Heart right ventricle (tissue), 16 donors: ENCODE data around the gene SH2D2A. TPM values are rescaled to one million over a fixed set of nuclear protein-coding genes. Genes with fewer than 3 reads are reported as not detected.

Experiments
- ATAC-seq, 8 donors: fragments of 200-7000 bp; cut with Tn5 transposase; one replicate each; pipeline ENCODE4 v1.9.1; 2020; ENCODE audit warnings: mild to moderate bottlenecking in 8 of 8, moderate library complexity in 8 of 8, moderate number of reproducible peaks in 1 of 8
- DNase-seq, 2 donors: peaks; one replicate each; pipeline ENCODE4 v3.0.0-alpha.2; 2020
- H3K27ac ChIP-seq, 10 donors: fragments of 200-600 bp; sonication (generic) in 2 of 10; one replicate each; pipeline versions ENCODE4 v1.5.0 to v1.8.0; 2020 to 2022; ENCODE audit warnings: mild to moderate bottlenecking in 3 of 10
- H3K27me3 ChIP-seq, 7 donors: fragments of 200-600 bp; one replicate each; pipeline ENCODE4 v1.8.0; 2021 to 2022; ENCODE audit warnings: mild to moderate bottlenecking in 2 of 7
- H3K36me3 ChIP-seq, 9 donors: fragments of 200-600 bp; sonication (generic) in 1 of 9; one replicate each; pipeline versions ENCODE4 v1.5.0 to v1.8.0; 2020 to 2022; ENCODE audit warnings: mild to moderate bottlenecking in 2 of 9
- H3K4me1 ChIP-seq, 9 donors: fragments of 200-600 bp; sonication (generic) in 1 of 9; one replicate each; pipeline versions ENCODE4 v1.5.0 to v1.8.0; 2020 to 2022; ENCODE audit warnings: mild to moderate bottlenecking in 4 of 9
- H3K4me3 ChIP-seq, 10 donors: fragments of 200-600 bp; sonication (generic) in 2 of 10; one replicate each; pipeline versions ENCODE4 v1.5.0 to v1.8.0; 2020 to 2022; ENCODE audit warnings: mild to moderate bottlenecking in 7 of 10, moderate library complexity in 2 of 10
- H3K9me3 ChIP-seq, 11 donors: fragments of 200-600 bp in 10 of 11; sonication (generic) in 2 of 11; one replicate each; pipeline versions ENCODE4 v1.5.0 to v1.8.0; 2013 to 2022; ENCODE audit warnings: mild to moderate bottlenecking in 2 of 11, control low read depth in 1 of 11, moderate library complexity in 1 of 11
- WGBS, 2 donors: extraction: QIAGEN DNeasy Blood & Tissue Kit; methylation state at CpG; one replicate each; pipeline ENCODE4 v1.1.7; 2013; ENCODE audit warnings: inconsistent platforms in 1 of 2; 5-methylcytosine and 5-hydroxymethylcytosine counted together
- intact Hi-C, 10 donors: fragments of 100-400 bp; cut with DNase I; formaldehyde crosslinking; loops; one replicate each; pipeline versions ENCODE4 v1.11.1 to v1.14.2; 2022
- polyA plus RNA-seq, 2 donors: library from polyadenylated mRNA; stranded (reverse); fragments of 200-250 nt; gene quantifications; one replicate each; pipeline ENCODE4 v1.2.3, GENCODE V29; 2013
- total RNA-seq, 10 donors: library from RNA; stranded (reverse); fragmentation: NEBNext Ultra II Directional in 3 of 10; extraction: Animal tissue kit (Norgen Biotek cat#: 25700) in 3 of 10; gene quantifications; one replicate each; pipeline versions ENCODE4 v1.2.1 to v1.2.4, GENCODE V29; 2021 to 2023
- TF ChIP-seq, protein P1 (sequence below), 9 donors: fragments of 200-600 bp; sonication (generic) in 2 of 9; IDR thresholded peaks; one replicate each; pipeline versions ENCODE4 v1.5.0 to v1.8.0; 2021 to 2022; ENCODE audit warnings: antibody characterized with exemption in 9 of 9, mild to moderate bottlenecking in 5 of 9, moderate library complexity in 1 of 9
- donor health status: Arrhythmogenic right ventricular cardiomyopathy.
- donor health status: ischemic (EF 13 %, LVEDD 7.1; RV severe dilation, severe dysfunction).
- donor health status: healthy with polysubstance abuse.
- donor health status: DM: no; HTN: yes; CAD: no.
- donor health status: DM: no; HTN: no; CAD: no.
- donor health status: ischemic (EF 25% LVEDD 6.9; RV normal size, moderate dysfunction).
- donor health status: ischemic (EF 25% LVEDD 5.7; RV mildly dilated, moderate dysfunction).
- donor health status: healthy.
- donor health status: DM: yes; HTN: yes; CAD: no.
- donor health status: Ischemic cardiomyopathy.
- donor health status: ischemic (EF 35%, LVEDD 5.7; RV mildly dilated, moderate dysfunction).
- donor health status: nonischemic (EF 11% LVEDD 7.7; RV severe dilation, severe dysfunction).
- donor health status: DM: yes; HTN: yes; CAD: no.
- donor health status: PGD.
- donor health status: ischemic (EF 29% LVEDD 5.4; RV normal size, mild dysfunction).
- donor health status: nonischemic (EF 23%, LVEDD 6.1; RV moderate dilation, normal function).

The SH2D2A gene
- total and polyA plus RNA-seq, 12 donors, result 0.50 to 4.4 (median 0.81) TPM; not detected in 1

- Histone ChIP-seq H3K9me3 (no peaks in the 10 kb centered on the region), H3K36me3 (peaks cover 0 to 97% (median 42%) of the 10 kb centered on the region in 9 donors), H3K27ac (peak overlapping the region in 1 of 10 donors; percentile 21), H3K4me3 (no peak overlapping the region), H3K4me1 (peaks cover 0 to 29% (median 7%) of the 10 kb centered on the region in 9 donors), H3K27me3 (no peaks in the 10 kb centered on the region)
- intact Hi-C loops, result no loop called here
- ATAC-seq (peak in 2 of 8 donors; percentile 34 to 54), DNase-seq (no peak)
- TF ChIP-seq, protein P1, sequence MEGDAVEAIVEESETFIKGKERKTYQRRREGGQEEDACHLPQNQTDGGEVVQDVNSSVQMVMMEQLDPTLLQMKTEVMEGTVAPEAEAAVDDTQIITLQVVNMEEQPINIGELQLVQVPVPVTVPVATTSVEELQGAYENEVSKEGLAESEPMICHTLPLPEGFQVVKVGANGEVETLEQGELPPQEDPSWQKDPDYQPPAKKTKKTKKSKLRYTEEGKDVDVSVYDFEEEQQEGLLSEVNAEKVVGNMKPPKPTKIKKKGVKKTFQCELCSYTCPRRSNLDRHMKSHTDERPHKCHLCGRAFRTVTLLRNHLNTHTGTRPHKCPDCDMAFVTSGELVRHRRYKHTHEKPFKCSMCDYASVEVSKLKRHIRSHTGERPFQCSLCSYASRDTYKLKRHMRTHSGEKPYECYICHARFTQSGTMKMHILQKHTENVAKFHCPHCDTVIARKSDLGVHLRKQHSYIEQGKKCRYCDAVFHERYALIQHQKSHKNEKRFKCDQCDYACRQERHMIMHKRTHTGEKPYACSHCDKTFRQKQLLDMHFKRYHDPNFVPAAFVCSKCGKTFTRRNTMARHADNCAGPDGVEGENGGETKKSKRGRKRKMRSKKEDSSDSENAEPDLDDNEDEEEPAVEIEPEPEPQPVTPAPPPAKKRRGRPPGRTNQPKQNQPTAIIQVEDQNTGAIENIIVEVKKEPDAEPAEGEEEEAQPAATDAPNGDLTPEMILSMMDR (IDR thresholded peaks at IDR 0.05), result no peak
- WGBS, 2 donors, result 72 to 74% methylated on average over 6 of the region's 6 CpGs
Observed at GRCh38 chr1:156785458-156785857, 31.2 kb downstream of the SH2D2A start.

- intact Hi-C loops, result no loop called here
- no peaks in the 10 kb centered on the region for H3K27me3 ChIP-seq
- H3K4me1 ChIP-seq, result peaks cover 2 to 56% (median 25%) of the 10 kb centered on the region in 9 donors
- H3K27ac ChIP-seq, result no peak overlapping the region
- H3K9me3 ChIP-seq, result no peaks in the 10 kb centered on the region
- TF ChIP-seq, protein P1 (IDR thresholded peaks at IDR 0.05), result no peak
- peaks cover 0 to 68% (median 18%) of the 10 kb centered on the region in 9 donors for H3K36me3 ChIP-seq
- DNase-seq (no peak), ATAC-seq (peak in 1 of 8 donors; percentile 61)
- H3K4me3 ChIP-seq, result no peak overlapping the region
Observed at GRCh38 chr1:156781585-156782186, 35.0 kb downstream of the SH2D2A start.

DNA sequence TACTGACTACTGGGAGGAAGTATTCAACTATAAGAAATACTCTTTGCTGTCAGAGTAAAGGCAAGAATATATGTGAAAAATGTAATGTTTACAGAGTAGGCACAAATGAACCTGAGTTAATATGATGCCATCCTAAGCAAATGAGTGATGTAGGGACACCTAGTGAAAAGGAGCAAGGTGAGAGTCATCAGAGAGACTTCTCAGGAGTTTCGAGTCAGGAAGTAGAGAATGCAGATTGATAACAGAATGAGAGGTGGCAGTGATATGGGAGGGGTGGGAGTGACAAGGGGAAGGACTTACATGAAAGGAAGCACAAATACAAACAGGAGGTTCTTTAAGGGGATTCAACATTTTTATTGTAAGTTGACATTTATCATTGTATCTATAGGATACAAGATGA, 39.1 kb downstream of the SH2D2A start:
- ATAC-seq, result no peak
- no peak overlapping the region for H3K4me3 ChIP-seq
- H3K36me3 ChIP-seq, result peaks cover 0 to 27% (median 4%) of the 10 kb centered on the region in 9 donors
- WGBS, 2 donors, result 20 to 24% methylated on average over 1 of the region's 1 CpG
- H3K27me3 ChIP-seq, result no peaks in the 10 kb centered on the region
- intact Hi-C loops, result no loop called here
- DNase-seq, result no peak
- H3K4me1 ChIP-seq, result peaks cover 11 to 79% (median 47%) of the 10 kb centered on the region in 9 donors
- TF ChIP-seq, protein P1 (IDR thresholded peaks at IDR 0.05), result no peak
- peak overlapping the region in 1 of 10 donors; percentile 3 for H3K27ac ChIP-seq
- H3K9me3 ChIP-seq, result no peaks in the 10 kb centered on the region

GRCh38 chr1:156776942-156777341, 39.7 kb downstream of the SH2D2A start:
- H3K4me1 ChIP-seq, result peaks cover 11 to 80% (median 54%) of the 10 kb centered on the region in 9 donors
- ATAC-seq, result no peak

More at GRCh38 chr1:156776942-156777341, 39.7 kb downstream of the SH2D2A start:
- Histone ChIP-seq H3K36me3 (peaks cover 0 to 27% (median 0%) of the 10 kb centered on the region in 9 donors), H3K4me3 (no peak overlapping the region), H3K27me3 (no peaks in the 10 kb centered on the region), H3K27ac (no peak overlapping the region), H3K9me3 (no peaks in the 10 kb centered on the region)
- intact Hi-C loops, result no loop called here
- DNase-seq, result no peak
- TF ChIP-seq, protein P1 (IDR thresholded peaks at IDR 0.05), result no peak
- 58 to 60% methylated on average over 4 of the region's 4 CpGs for WGBS, 2 donors
